Osteocyte (in vitro differentiated cells): ENCODE measurements around the gene AIDA. TPM values are rescaled to one million over a fixed set of nuclear protein-coding genes. Genes with fewer than 3 reads are reported as not detected.

Source experiments
- DNase-seq: peaks from one replicate; pipeline ENCODE4 v3.0.0; 2021; ENCODE audit warnings: mixed read lengths; ENCODE audit not compliant: unreplicated experiment; ENCODE audit errors: extremely low spot score
- H3K27ac Mint-ChIP-seq: one replicate; pipeline ENCODE4 v1.8.0; 2021; ENCODE audit warnings: mild to moderate bottlenecking, mixed read lengths; ENCODE audit not compliant: unreplicated experiment
- H3K27me3 Mint-ChIP-seq: one replicate; pipeline ENCODE4 v1.8.0; 2021; ENCODE audit warnings: mixed read lengths; ENCODE audit not compliant: unreplicated experiment
- H3K36me3 Mint-ChIP-seq: one replicate; pipeline ENCODE4 v1.8.0; 2021; ENCODE audit warnings: mixed read lengths; ENCODE audit not compliant: unreplicated experiment
- H3K4me1 Mint-ChIP-seq: one replicate; pipeline ENCODE4 v1.8.0; 2021; ENCODE audit warnings: mixed read lengths; ENCODE audit not compliant: unreplicated experiment
- H3K4me3 Mint-ChIP-seq: one replicate; pipeline ENCODE4 v1.8.0; 2021; ENCODE audit warnings: mild to moderate bottlenecking, moderate library complexity, mixed read lengths; ENCODE audit not compliant: unreplicated experiment
- H3K9me3 Mint-ChIP-seq: one replicate; pipeline ENCODE4 v1.8.0; 2021; ENCODE audit warnings: mixed read lengths; ENCODE audit not compliant: unreplicated experiment
- CTCF ChIP-seq: fragments of 200-600 bp; sonication (generic); IDR thresholded peaks from 2 replicates; pipeline ENCODE4 v1.5.0; 2021; ENCODE audit warnings: antibody characterized with exemption, mild to moderate bottlenecking, moderate library complexity
- long read RNA-seq: library from polyadenylated mRNA; unstranded; transcript quantifications from one replicate; pipeline ENCODE4 v2.0.0, GENCODE V29; 2021
- total RNA-seq: library from RNA; stranded (reverse); gene quantifications from 2 replicates; pipeline ENCODE4 v1.2.1, GENCODE V29; 2021

The AIDA gene, protein sequence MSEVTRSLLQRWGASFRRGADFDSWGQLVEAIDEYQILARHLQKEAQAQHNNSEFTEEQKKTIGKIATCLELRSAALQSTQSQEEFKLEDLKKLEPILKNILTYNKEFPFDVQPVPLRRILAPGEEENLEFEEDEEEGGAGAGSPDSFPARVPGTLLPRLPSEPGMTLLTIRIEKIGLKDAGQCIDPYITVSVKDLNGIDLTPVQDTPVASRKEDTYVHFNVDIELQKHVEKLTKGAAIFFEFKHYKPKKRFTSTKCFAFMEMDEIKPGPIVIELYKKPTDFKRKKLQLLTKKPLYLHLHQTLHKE
- 64.5 and 65.2 TPM in 2 replicates for total RNA-seq
- long read RNA-seq, transcript AIDA-201 (10 exons, 3,008 nt), result major isoform, 9 of 32 reads
- long read RNA-seq, partial matches to known transcripts, result 13 of 32 reads
- long read RNA-seq, other reads (novel, unspliced or antisense), result 10 of 32 reads

GRCh38 chr1:222712253-222713090 is at the start of gene AIDA, which contains the start of gene BROX:
AIDA (minus strand) TSS chr1:222712491; CDS start chr1:222712317, 174 bp downstream.
BROX (plus strand) TSS chr1:222712564; CDS start chr1:222715700, 3,136 bp downstream.
- TF ChIP-seq CTCF, result no peak
- peak within 1 kb of the TSS; percentile 100 for H3K27ac Mint-ChIP-seq
- peak; percentile 97 for DNase-seq
- H3K4me1 Mint-ChIP-seq, result peaks cover 35% of the 10 kb centered on the region
- H3K9me3 Mint-ChIP-seq, result no peaks in the 10 kb centered on the region
- peak within 1 kb of the TSS; percentile 95 for H3K4me3 Mint-ChIP-seq
- H3K36me3 Mint-ChIP-seq, result peaks cover 8% of the 10 kb centered on the region
- H3K27me3 Mint-ChIP-seq, result no peaks in the 10 kb centered on the region

- Mint-ChIP-seq H3K4me1 (no peaks in the 10 kb centered on the region), H3K27me3 (peaks cover 21% of the 10 kb centered on the region)
Measured at GRCh38 chr1:222761083-222761482, 48.8 kb upstream of the AIDA start.

DNA sequence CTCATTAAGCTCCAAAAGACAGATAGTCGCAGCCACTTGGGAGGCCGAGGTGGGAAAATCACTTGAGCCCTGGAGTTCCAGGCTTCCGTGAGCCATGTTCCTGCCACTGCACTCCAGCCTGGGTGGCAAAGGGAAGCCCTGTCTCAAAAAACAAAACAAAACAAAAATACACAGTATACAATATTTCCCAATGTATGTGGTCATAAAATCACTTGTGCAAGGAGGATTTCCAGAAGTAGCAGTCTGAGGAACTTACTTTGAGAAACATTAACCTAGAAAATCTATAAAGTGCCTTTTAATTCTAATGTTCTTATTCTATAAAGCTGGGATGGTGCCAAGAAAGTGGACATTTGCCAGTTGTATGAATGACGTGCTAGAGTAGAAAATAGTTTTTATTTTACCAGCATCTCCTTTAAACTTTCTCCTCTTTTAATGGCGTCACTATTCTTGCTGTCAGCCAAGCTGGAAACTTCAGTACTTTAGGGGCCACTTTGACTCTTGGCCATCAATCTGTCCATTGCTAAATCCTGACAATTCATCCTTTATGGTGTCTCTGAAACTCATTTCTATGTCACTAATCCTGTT is 47.3 kb upstream of the AIDA start:
- Mint-ChIP-seq H3K27ac (no peak overlapping the region), H3K4me3 (no peak overlapping the region), H3K9me3 (no peaks in the 10 kb centered on the region), H3K36me3 (no peaks in the 10 kb centered on the region), H3K27me3 (peaks cover 25% of the 10 kb centered on the region), H3K4me1 (peaks cover under 1% of the 10 kb centered on the region)
- no peak for TF ChIP-seq CTCF
- DNase-seq, result no peak

More at GRCh38 chr1:222761083-222761482, 48.8 kb upstream of the AIDA start:
- TF ChIP-seq CTCF, result no peak
- H3K9me3 Mint-ChIP-seq, result no peaks in the 10 kb centered on the region
- no peaks in the 10 kb centered on the region for H3K36me3 Mint-ChIP-seq
- DNase-seq, result no peak
- H3K27ac Mint-ChIP-seq, result no peak overlapping the region
- no peak overlapping the region for H3K4me3 Mint-ChIP-seq

- Mint-ChIP-seq H3K27me3 (peaks cover 19% of the 10 kb centered on the region), H3K27ac (no peak overlapping the region), H3K4me3 (no peak overlapping the region), H3K9me3 (no peaks in the 10 kb centered on the region), H3K4me1 (peaks cover 4% of the 10 kb centered on the region), H3K36me3 (no peaks in the 10 kb centered on the region)
- no peak for TF ChIP-seq CTCF
- no peak for DNase-seq
Measured at GRCh38 chr1:222757646-222758268, 45.5 kb upstream of the AIDA start.
